CD4-positive, alpha-beta memory T cell (primary cell): ENCODE results near the gene CAPN10. TPM values are rescaled to one million over a fixed set of nuclear protein-coding genes. Genes with fewer than 3 reads are reported as not detected.
A peak's percentile ranks its signal among the peaks of the same experiment; 100 is the strongest.

Experiments used
- CTCF ChIA-PET: fragments of 350-600 bp; sonication (Branson Sonifier 250); formaldehyde crosslinking; loops from one replicate; lab custom pipeline; 2021; ENCODE audit warnings: inconsistent platforms; ENCODE audit not compliant: partially characterized antibody; lab: Charles Lee
- POLR2A ChIA-PET: fragments of 350-600 bp; sonication (Branson Sonifier 250); formaldehyde crosslinking; loops from one replicate; lab custom pipeline; 2021; ENCODE audit not compliant: partially characterized antibody; lab: Charles Lee
- DNase-seq, 5 donors: peaks; one replicate each; pipeline versions ENCODE4 v3.0.0 to v3.0.0-alpha.2; 2020 to 2022; ENCODE audit warnings: mixed read lengths in 1 of 5
- H3K27ac ChIP-seq: one replicate; pipeline ENCODE4 v1.7.0; 2013; ENCODE audit warnings: low read depth, low read length
- H3K27me3 ChIP-seq: 2 replicates; pipeline ENCODE4 v1.7.0; 2013; ENCODE audit warnings: mild to moderate bottlenecking, low read length, moderate library complexity; ENCODE audit not compliant: insufficient read depth
- H3K36me3 ChIP-seq: 2 replicates; pipeline ENCODE4 v1.7.0; 2013; ENCODE audit warnings: mild to moderate bottlenecking, low read length, moderate library complexity; ENCODE audit not compliant: insufficient read depth
- H3K4me1 ChIP-seq: 2 replicates; pipeline ENCODE4 v1.7.0; 2013; ENCODE audit warnings: mild to moderate bottlenecking, low read length, moderate library complexity; ENCODE audit not compliant: insufficient read depth
- H3K4me3 ChIP-seq, 2 donors: one replicate each; pipeline ENCODE4 v1.7.0; 2013; ENCODE audit warnings: low read length in 2 of 2, mild to moderate bottlenecking in 1 of 2
- H3K9me3 ChIP-seq, 2 donors: one replicate each; pipeline ENCODE4 v1.7.0; 2013; ENCODE audit warnings: low read length in 2 of 2, control low read depth in 1 of 2; ENCODE audit not compliant: control insufficient read depth in 1 of 2
- H3K27ac Mint-ChIP-seq, 7 donors: one replicate each; pipeline ENCODE4 v1.8.0; 2020 to 2021; ENCODE audit warnings: mixed read lengths in 7 of 7, mild to moderate bottlenecking in 6 of 7, inconsistent platforms in 3 of 7, moderate library complexity in 3 of 7
- H3K27me3 Mint-ChIP-seq, 2 donors: one replicate each; pipeline ENCODE4 v1.8.0; 2020 to 2021; ENCODE audit warnings: mixed read lengths in 2 of 2
- H3K36me3 Mint-ChIP-seq, 2 donors: one replicate each; pipeline ENCODE4 v1.8.0; 2020 to 2021; ENCODE audit warnings: mixed read lengths in 2 of 2, inconsistent platforms in 1 of 2, mild to moderate bottlenecking in 1 of 2
- H3K4me1 Mint-ChIP-seq, 4 donors: one replicate each; pipeline ENCODE4 v1.8.0; 2020 to 2021; ENCODE audit warnings: mixed read lengths in 4 of 4, mild to moderate bottlenecking in 1 of 4
- H3K4me3 Mint-ChIP-seq, 8 donors: one replicate each; pipeline ENCODE4 v1.8.0; 2020 to 2021; ENCODE audit warnings: mixed read lengths in 8 of 8, mild to moderate bottlenecking in 7 of 8, moderate library complexity in 6 of 8, inconsistent platforms in 3 of 8
- H3K9me3 Mint-ChIP-seq, 8 donors: one replicate each; pipeline ENCODE4 v1.8.0; 2020 to 2021; ENCODE audit warnings: mixed read lengths in 8 of 8, mild to moderate bottlenecking in 5 of 8, inconsistent platforms in 3 of 8, moderate library complexity in 1 of 8
- intact Hi-C: fragments of 100-400 bp; cut with micrococcal nuclease; formaldehyde crosslinking; loops from one replicate; pipeline ENCODE4 v1.15.1; 2023
- polyA plus RNA-seq, 2 donors: library from polyadenylated mRNA; unstranded; fragments of 300-500 nt; fragmentation: Illumina TruSeq; gene quantifications; one replicate each; pipeline ENCODE4 v1.2.3, GENCODE V29; 2021
- total RNA-seq, 2 experiments: library from RNA; stranded (reverse); gene quantifications; one replicate each; pipeline ENCODE4 v1.2.3, GENCODE V29; 2021

Gene CAPN10
- total and polyA plus RNA-seq, 4 experiments from 2014 or later, result 9.9 to 83.0 (median 49.7) TPM

DNA sequence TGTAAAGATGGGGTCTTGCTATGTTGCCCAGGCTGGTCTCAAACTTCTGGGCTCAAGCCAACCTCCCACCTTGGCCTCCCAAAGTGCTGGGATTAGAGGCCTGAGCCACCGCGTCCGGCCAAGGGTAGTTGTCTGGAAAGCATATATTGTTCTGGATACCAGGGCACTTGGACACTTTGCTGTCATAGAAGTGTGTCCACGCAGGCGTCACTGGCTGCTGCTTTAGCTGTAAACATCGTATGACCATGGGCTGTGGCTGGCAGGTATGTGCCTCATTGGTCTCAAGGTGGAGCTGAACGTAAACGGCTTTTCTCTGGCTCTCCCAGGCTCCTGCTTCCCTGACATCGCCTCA, 35.5 kb downstream of the CAPN10 start:
- H3K27ac ChIP-seq, result peak overlapping the region; percentile 81
- Mint-ChIP-seq H3K4me3 (peak overlapping the region; percentile 54 to 92 (median 72)), H3K27me3 (no peaks in the 10 kb centered on the region), H3K36me3 (peaks cover 2 to 12% of the 10 kb centered on the region in 2 donors), H3K4me1 (peaks cover 33 to 64% (median 40%) of the 10 kb centered on the region in 4 donors), H3K9me3 (peaks cover 0 to 7% (median 0%) of the 10 kb centered on the region in 8 donors), H3K27ac (peak overlapping the region; percentile 84 to 98 (median 93))
- no peaks in the 10 kb centered on the region for H3K36me3 ChIP-seq
- DNase-seq, result no peak
- no peaks in the 10 kb centered on the region for H3K9me3 ChIP-seq
- peaks cover 69% of the 10 kb centered on the region for H3K4me1 ChIP-seq
- CTCF ChIA-PET, result interaction anchor here (1.6 to 1.9 kb wide), 4 partner anchors 13 to 108 kb away, joined by 4 to 14 read pairs (median 9); no protein-coding TSS in a partner anchor
- intact Hi-C loops, result no loop called here
- no peaks in the 10 kb centered on the region for H3K27me3 ChIP-seq
- POLR2A ChIA-PET, result interaction anchor here (0.7 to 7.4 kb wide), 7 partner anchors 11 to 61 kb away, joined by 3 to 69 read pairs (median 6); partner anchors contain the start of gene CAPN10
- no peak overlapping the region for H3K4me3 ChIP-seq

DNA sequence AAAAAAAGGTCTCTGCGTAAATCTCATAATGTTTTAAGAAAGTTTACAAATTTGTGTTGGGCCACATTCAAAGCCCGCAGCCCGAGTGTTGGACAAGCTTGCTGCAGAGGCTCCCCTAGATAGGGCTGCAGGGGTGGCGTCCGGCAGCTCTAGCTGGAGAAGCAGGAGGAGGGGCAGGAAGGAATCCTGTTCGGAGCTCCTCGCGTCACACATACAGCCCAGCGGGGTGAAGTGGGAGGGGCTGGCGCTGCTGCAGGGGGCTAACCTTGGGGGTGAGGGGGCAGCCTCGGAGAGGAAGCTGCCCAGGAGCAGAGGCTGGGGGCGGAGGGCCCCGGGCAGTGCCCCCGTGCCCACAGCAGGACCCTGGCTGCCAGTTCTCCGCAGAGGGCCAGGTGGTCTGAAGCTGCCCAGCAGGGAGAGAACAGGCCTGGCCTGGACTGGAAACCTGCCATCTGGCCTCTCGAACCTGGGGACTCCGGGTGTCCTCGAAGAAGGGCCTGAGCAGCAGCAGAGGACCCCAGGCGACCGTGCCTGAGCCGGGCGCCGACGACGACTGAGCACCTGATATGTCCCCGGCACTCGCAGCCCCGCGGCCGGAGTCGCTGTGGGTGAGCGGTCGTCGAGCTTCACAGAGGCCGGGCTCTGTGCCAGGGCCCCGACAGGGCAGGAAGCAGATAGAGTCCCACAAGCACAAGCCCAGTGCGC, 36.1 kb downstream of the CAPN10 start:
- H3K27ac Mint-ChIP-seq, result peak overlapping the region; percentile 88 to 98 (median 93)
- peaks cover under 1 to 10% of the 10 kb centered on the region in 2 donors for H3K36me3 Mint-ChIP-seq
- no peaks in the 10 kb centered on the region for H3K27me3 Mint-ChIP-seq
- H3K4me3 Mint-ChIP-seq, result peak overlapping the region in 6 of 8 donors; percentile 66 to 92 (median 81)
- intact Hi-C loops, result no loop called here
- DNase-seq, result peak in 4 of 5 donors; percentile 53 to 65 (median 58)
- Histone ChIP-seq H3K36me3 (no peaks in the 10 kb centered on the region), H3K27me3 (no peaks in the 10 kb centered on the region), H3K4me3 (no peak overlapping the region), H3K27ac (peak overlapping the region; percentile 81), H3K9me3 (no peaks in the 10 kb centered on the region), H3K4me1 (peaks cover 76% of the 10 kb centered on the region)
- POLR2A ChIA-PET, result interaction anchor here (1.6 to 7.4 kb wide), 6 partner anchors 12 to 61 kb away, joined by 4 to 69 read pairs (median 10); partner anchors contain the start of gene CAPN10
- CTCF ChIA-PET, result interaction anchor here (1.6 to 1.9 kb wide), 4 partner anchors 14 to 109 kb away, joined by 4 to 14 read pairs (median 9); no protein-coding TSS in a partner anchor
- peaks cover 0 to 3% (median 0%) of the 10 kb centered on the region in 8 donors for H3K9me3 Mint-ChIP-seq
- H3K4me1 Mint-ChIP-seq, result peaks cover 33 to 70% (median 44%) of the 10 kb centered on the region in 4 donors

DNA sequence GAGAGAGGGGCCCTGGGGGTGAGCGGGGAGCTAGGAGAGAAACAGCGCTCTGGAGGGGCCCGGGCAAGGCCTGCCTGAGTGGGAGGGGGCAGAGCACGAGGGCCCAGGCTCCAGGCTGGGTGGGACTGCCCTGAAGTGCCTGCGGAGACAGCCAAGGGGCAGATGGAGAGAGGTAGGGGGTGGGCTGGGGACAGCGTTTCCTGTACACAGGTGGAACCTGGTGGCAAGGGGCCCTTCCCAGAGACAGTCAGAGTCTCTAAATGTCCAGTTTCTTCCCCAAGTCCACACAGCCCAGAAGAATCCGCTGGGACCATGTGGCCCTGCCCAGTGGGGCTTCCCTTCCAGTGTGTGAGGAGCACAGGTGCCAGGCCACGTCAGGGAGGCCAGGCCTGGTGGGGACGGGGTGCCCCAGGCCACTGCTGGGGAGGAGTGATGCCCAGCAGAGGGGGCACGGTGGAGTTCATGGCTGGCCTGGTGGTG, 37.0 kb downstream of the CAPN10 start:
- peaks cover 34 to 77% (median 44%) of the 10 kb centered on the region in 4 donors for H3K4me1 Mint-ChIP-seq
- no peaks in the 10 kb centered on the region for H3K27me3 Mint-ChIP-seq
- peaks cover 2 to 4% of the 10 kb centered on the region in 2 donors for H3K36me3 Mint-ChIP-seq

DNA sequence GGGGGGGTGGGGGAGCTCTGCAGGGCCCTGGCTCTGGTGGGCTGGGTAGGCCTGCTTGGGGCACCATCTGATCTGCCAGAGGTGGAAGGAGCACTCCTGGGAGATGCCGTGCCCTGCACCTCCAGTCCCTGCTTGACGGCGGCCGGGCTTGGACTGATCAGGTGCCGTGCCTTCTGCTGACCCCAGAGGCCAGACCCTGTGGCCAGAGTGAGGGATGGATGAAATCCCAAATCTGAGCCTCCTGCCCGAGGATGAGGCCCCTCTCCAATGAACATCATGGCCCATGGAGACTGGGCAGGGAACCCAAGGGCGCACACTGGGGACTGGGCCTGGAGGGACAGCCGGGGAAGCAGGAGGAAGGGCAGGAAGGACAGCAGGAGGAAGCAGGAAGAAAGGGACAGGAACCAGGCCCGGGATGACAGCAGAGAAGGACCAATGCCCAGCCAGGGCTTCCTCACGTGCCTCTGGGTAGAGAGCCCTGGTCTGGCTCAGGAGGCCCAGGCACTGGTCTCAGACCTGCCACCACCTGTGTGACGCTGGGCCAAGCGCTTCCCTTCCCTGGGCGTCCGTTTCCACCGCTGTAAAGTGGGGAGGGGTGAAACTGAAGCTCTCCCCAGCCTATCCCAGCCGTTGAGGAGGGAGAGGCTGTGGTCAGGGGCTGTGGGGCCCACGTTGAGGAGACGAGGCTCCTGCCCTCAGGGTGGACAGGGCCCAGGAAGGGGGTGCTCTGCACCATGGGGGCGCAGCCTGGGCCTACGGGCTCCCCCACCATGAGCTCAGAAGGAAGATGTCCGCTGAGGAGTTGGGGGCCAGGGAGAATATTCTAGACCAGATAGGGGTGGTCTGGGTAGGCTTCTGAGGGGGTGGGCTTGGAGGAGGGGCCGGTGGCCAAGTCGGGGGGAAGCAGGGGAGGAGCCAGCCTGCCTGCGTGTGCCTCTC, 37.7 kb downstream of the CAPN10 start:
- no peak overlapping the region for H3K4me3 ChIP-seq
- DNase-seq, result no peak
- POLR2A ChIA-PET, result interaction anchor here (0.8 to 7.4 kb wide), 6 partner anchors 37 to 63 kb away, joined by 3 to 69 read pairs (median 6); partner anchors contain the start of gene CAPN10
- peak overlapping the region; percentile 81 for H3K27ac ChIP-seq
- no peaks in the 10 kb centered on the region for H3K36me3 ChIP-seq
- H3K4me1 ChIP-seq, result peaks cover 88% of the 10 kb centered on the region
- Mint-ChIP-seq H3K27me3 (no peaks in the 10 kb centered on the region), H3K4me3 (peak overlapping the region in 7 of 8 donors; percentile 61 to 79 (median 68)), H3K27ac (peak overlapping the region; percentile 90 to 96 (median 95)), H3K9me3 (no peaks in the 10 kb centered on the region), H3K4me1 (peaks cover 34 to 70% (median 44%) of the 10 kb centered on the region in 4 donors), H3K36me3 (peaks cover 0 to 2% of the 10 kb centered on the region in 2 donors)
- intact Hi-C loops, result no loop called here
- H3K9me3 ChIP-seq, result no peaks in the 10 kb centered on the region
- no peaks in the 10 kb centered on the region for H3K27me3 ChIP-seq
- CTCF ChIA-PET, result interaction anchor here (1.2 to 1.5 kb wide), 2 partner anchors 39 to 110 kb away, joined by 4 to 5 read pairs; no protein-coding TSS in a partner anchor

More for the DNA sequence above, 37.0 kb downstream of the CAPN10 start:
- Mint-ChIP-seq H3K9me3 (no peaks in the 10 kb centered on the region), H3K4me3 (peak overlapping the region in 3 of 8 donors; percentile 58 to 76 (median 59)), H3K27ac (peak overlapping the region in 6 of 7 donors; percentile 82 to 98 (median 92))
- CTCF ChIA-PET, result no interaction called here
- Histone ChIP-seq H3K4me1 (peaks cover 85% of the 10 kb centered on the region), H3K4me3 (no peak overlapping the region), H3K9me3 (no peaks in the 10 kb centered on the region), H3K27ac (peak overlapping the region; percentile 81), H3K36me3 (no peaks in the 10 kb centered on the region), H3K27me3 (no peaks in the 10 kb centered on the region)
- intact Hi-C loops, result no loop called here
- POLR2A ChIA-PET, result interaction anchor here (1.6 to 7.4 kb wide), 3 partner anchors 36 to 57 kb away, joined by 7 to 69 read pairs (median 34); partner anchors contain the start of gene CAPN10
- no peak for DNase-seq

DNA sequence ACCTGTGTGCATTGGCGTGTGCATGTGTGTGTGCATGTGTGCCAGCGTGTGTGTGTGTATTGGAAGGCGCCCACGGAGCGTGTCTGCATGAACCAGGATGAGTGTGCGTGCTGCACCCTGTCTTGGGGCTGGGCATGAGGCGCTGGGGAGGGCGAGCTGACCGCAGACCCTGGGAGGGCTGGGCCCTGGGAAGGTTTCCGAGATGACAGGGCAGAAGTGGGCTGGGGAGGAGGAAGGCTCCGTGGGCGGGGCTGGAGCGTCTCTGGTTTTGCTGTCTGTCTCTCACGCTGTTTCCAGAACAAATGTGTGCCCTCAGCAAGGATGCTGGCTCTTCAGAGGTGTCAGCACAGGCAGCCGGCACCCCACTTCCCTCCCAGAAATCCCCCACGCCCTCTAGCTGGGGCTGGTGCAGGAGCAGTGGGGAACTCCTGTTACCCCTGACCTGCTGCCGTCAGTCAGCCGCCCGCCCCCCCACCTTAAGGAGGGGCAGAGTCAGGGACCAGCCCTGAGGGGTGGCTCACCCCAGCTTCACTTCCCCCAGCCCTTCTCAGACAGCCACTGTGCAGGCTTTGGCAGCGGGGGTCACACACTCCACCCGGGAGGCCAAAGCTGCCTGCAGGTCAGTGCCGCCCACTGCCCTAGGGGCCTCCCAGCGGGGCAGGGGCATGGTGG, 38.6 kb downstream of the CAPN10 start, which contains the start of gene GPR35:
GPR35 (plus strand) TSS at position 531 of the 672 bp plus-strand sequence. CDS start 4,473 bp downstream, outside the sequence.
- ChIA-PET CTCF (interaction anchor here (1.2 to 1.5 kb wide), 2 partner anchors 39 to 111 kb away, joined by 4 to 5 read pairs; no protein-coding TSS in a partner anchor), POLR2A (interaction anchor here (0.8 to 7.4 kb wide), 5 partner anchors 38 to 64 kb away, joined by 3 to 69 read pairs (median 4); partner anchors contain the start of gene CAPN10)
- peak within 1 kb of the TSS; percentile 81 for H3K27ac ChIP-seq
- no peaks in the 10 kb centered on the region for H3K9me3 Mint-ChIP-seq
- intact Hi-C loops, result no loop called here
- H3K4me3 ChIP-seq, result no peak within 1 kb of the TSS
- H3K9me3 ChIP-seq, result no peaks in the 10 kb centered on the region
- peaks cover 0 to 2% of the 10 kb centered on the region in 2 donors for H3K36me3 Mint-ChIP-seq
- peaks cover 88% of the 10 kb centered on the region for H3K4me1 ChIP-seq
- H3K27me3 Mint-ChIP-seq, result no peaks in the 10 kb centered on the region
- peak; percentile 74 to 96 (median 80) for DNase-seq
- peak within 1 kb of the TSS; percentile 61 to 79 (median 68) for H3K4me3 Mint-ChIP-seq
- H3K36me3 ChIP-seq, result no peaks in the 10 kb centered on the region
- H3K27ac Mint-ChIP-seq, result peak within 1 kb of the TSS; percentile 90 to 96 (median 95)
- H3K27me3 ChIP-seq, result no peaks in the 10 kb centered on the region
- peaks cover 34 to 70% (median 44%) of the 10 kb centered on the region in 4 donors for H3K4me1 Mint-ChIP-seq
